K562 (cell line): ENCODE measurements around the gene PATL2. TPM values are rescaled to one million over a fixed set of nuclear protein-coding genes. Genes with fewer than 3 reads are reported as not detected.

Experiments
- ATAC-seq: fragments of 200-7000 bp; cut with Tn5 transposase; 3 replicates; pipeline ENCODE4 v1.9.1; 2020; ENCODE audit warnings: moderate library complexity
- BruUV-seq: library from RNA; stranded (reverse); fragments of 400-500 nt; replicated peaks from 2 replicates; lab custom pipeline; 2021; lab: Mats Ljungman, UMichigan
- CTCF ChIA-PET: fragments of 300-600 bp; formaldehyde crosslinking; extraction: SDS; loops from one replicate; lab custom pipeline; 2021; ENCODE audit warnings: low intra/inter-chr PET ratio; lab: Yijun Ruan, JAX
- POLR2A ChIA-PET: fragments of 300-600, 350-650 bp; sonication (Branson Sonifier 250); formaldehyde crosslinking; extraction: SDS; loops from one replicate; lab custom pipeline; 2021; ENCODE audit warnings: antibody characterized with exemption, inconsistent platforms; lab: Yijun Ruan, JAX
- DNase-seq, 4 experiments: peaks; one replicate each; pipeline versions ENCODE4 v3.0.0 to v3.0.0-alpha.2; 2011 to 2018; ENCODE audit warnings: low spot score in 3 of 4, mixed read lengths in 3 of 4; ENCODE audit errors: extremely low read depth in 1 of 4
- FAIRE-seq: peaks from 2 replicates; lab custom pipeline; 2011; peaks lifted over from hg19 to GRCh38; lab: Jason Lieb, UNC
- H2AFZ ChIP-seq: 2 replicates; pipeline ENCODE4 v1.6.0; 2011; ENCODE audit warnings: low read depth, low read length, control low read depth, inconsistent platforms
- H3K27ac ChIP-seq: fragments of 200-600 bp; 3 replicates; pipeline ENCODE4 v1.8.0; 2011; ENCODE audit warnings: low read depth, mild to moderate bottlenecking, control low read depth, inconsistent platforms, low read length, moderate library complexity, mixed read lengths; ENCODE audit errors: extremely low read depth
- H3K27me3 ChIP-seq, 2 experiments: fragments of 300-600 bp in 1 of 2; 2 replicates in 1 of 2; 3 replicates in 1 of 2; pipeline versions ENCODE4 v1.6.0 to v1.8.0; 2011; ENCODE audit warnings: inconsistent platforms in 2 of 2, low read length in 2 of 2, mild to moderate bottlenecking in 1 of 2, mixed read lengths in 1 of 2, moderate library complexity in 1 of 2; ENCODE audit not compliant: control insufficient read depth in 2 of 2, insufficient read depth in 2 of 2
- H3K36me3 ChIP-seq: fragments of 300-600 bp; 3 replicates; pipeline ENCODE4 v1.8.0; 2011; ENCODE audit warnings: mild to moderate bottlenecking, low read length, inconsistent platforms; ENCODE audit not compliant: control insufficient read depth, insufficient read depth
- H3K4me1 ChIP-seq, 2 experiments: fragments of 200-600 bp in 1 of 2; replicated peaks in 1 of 2; 2 replicates in 1 of 2; 3 replicates in 1 of 2; pipeline versions ENCODE4 v1.5.1 to v1.8.0; 2011; ENCODE audit warnings: inconsistent platforms in 2 of 2, low read length in 2 of 2, mild to moderate bottlenecking in 1 of 2, mixed read lengths in 1 of 2, moderate library complexity in 1 of 2; ENCODE audit not compliant: control insufficient read depth in 2 of 2, insufficient read depth in 2 of 2
- H3K4me2 ChIP-seq: 2 replicates; pipeline ENCODE4 v1.6.1; 2011; ENCODE audit warnings: low read length, control low read depth, inconsistent platforms, mixed read lengths; ENCODE audit not compliant: insufficient read depth
- H3K4me3 ChIP-seq: fragments of 200-600 bp; sonication (generic), shearing (Covaris generic); 2 replicates; pipeline ENCODE4 v1.5.1; 2016; ENCODE audit warnings: control low read depth, inconsistent platforms
- H3K79me2 ChIP-seq: fragments of 200-600 bp; 3 replicates; pipeline ENCODE4 v1.8.0; 2011; ENCODE audit warnings: low read length, inconsistent platforms; ENCODE audit not compliant: control insufficient read depth, insufficient read depth
- H3K9ac ChIP-seq, 2 experiments: 2 replicates each; pipeline versions ENCODE4 v1.6.0 to v1.6.1; 2011; ENCODE audit warnings: low read depth in 2 of 2, low read length in 2 of 2, control low read depth in 1 of 2, inconsistent platforms in 1 of 2, mild to moderate bottlenecking in 1 of 2, mixed read lengths in 1 of 2; ENCODE audit not compliant: insufficient read depth in 1 of 2
- H3K9me1 ChIP-seq: one replicate; pipeline ENCODE4 v1.6.0; 2011; ENCODE audit warnings: inconsistent platforms, mild to moderate bottlenecking, low read length, moderate library complexity; ENCODE audit not compliant: control insufficient read depth, insufficient read depth
- H3K9me3 ChIP-seq: replicated peaks from 2 replicates; pipeline ENCODE4 v1.5.1; 2011; ENCODE audit warnings: low read depth, low read length, inconsistent platforms; ENCODE audit not compliant: control insufficient read depth, insufficient read depth
- H4K20me1 ChIP-seq: replicated peaks from 2 replicates; pipeline ENCODE4 v1.6.1; 2011; ENCODE audit warnings: low read length, inconsistent platforms, mixed read lengths; ENCODE audit not compliant: control insufficient read depth, insufficient read depth
- KAT8 ChIP-seq: fragments of 450-650 bp; IDR thresholded peaks from 2 replicates; pipeline ENCODE4 v1.6.1; 2016; ENCODE audit warnings: low read depth, mild to moderate bottlenecking
- MCM3 ChIP-seq: fragments of 450-650 bp; IDR thresholded peaks from 2 replicates; pipeline ENCODE4 v1.6.1; 2016
- SNRNP70 ChIP-seq: fragments of 200-400 bp; formaldehyde crosslinking; optimal IDR thresholded peaks from 2 replicates; pipeline ENCODE3; 2017; ENCODE audit warnings: low read depth, low read length
- ZNF324 ChIP-seq: fragments of 250-450 bp; sonication (Bioruptor Pico); IDR thresholded peaks from 2 replicates; pipeline ENCODE4 v1.4.0; 2020; ENCODE audit warnings: mild to moderate bottlenecking
- WGBS: fragments of 100-300 bp; shearing (Covaris generic); methylation state at CpG from one replicate; pipeline ENCODE4 v1.1.6; 2016; ENCODE audit warnings: low coverage, mixed read lengths; ENCODE audit not compliant: insufficient coverage; ENCODE audit errors: missing lambda C conversion rate; 5-methylcytosine and 5-hydroxymethylcytosine counted together
- in situ Hi-C: fragments of 300-500 bp; cut with MboI; formaldehyde crosslinking; loops from 4 replicates; pipeline ENCODE4 v1.15.0; 2018; ENCODE audit warnings: inconsistent platforms, mixed read lengths
- intact Hi-C: fragments of 100-400 bp; cut with micrococcal nuclease; formaldehyde crosslinking; loops from 2 replicates; pipeline ENCODE4 v1.14.2; 2022
- polyA plus RNA-seq, 8 experiments: library from polyadenylated mRNA; depleted of rRNA in 4 of 8; stranded (reverse) in 5 of 8; unstranded in 3 of 8; fragments of >200 nt; fragmentation: Nextera tagmentation in 2 of 8; fragmentation: Illumina TruSeq in 1 of 8; extraction: Ambion mirVana in 2 of 8; extraction: Trizol in 1 of 8; gene quantifications; 2 replicates each; pipeline versions ENCODE4 v1.2.1 to v1.2.3, GENCODE V29; 2011 to 2014; ENCODE audit warnings: inconsistent platforms in 1 of 8, missing spikeins in 1 of 8
- total RNA-seq, 7 experiments: library from RNA; depleted of rRNA in 6 of 7; stranded (reverse); fragments of >200 nt in 6 of 7; fragmentation: Illumina TruSeq in 2 of 7; extraction: Trizol in 2 of 7; gene quantifications; 2 replicates each; pipeline versions ENCODE4 v1.2.1 to v1.2.3, GENCODE V29; 2011 to 2021; ENCODE audit warnings: low replicate concordance in 1 of 7
- TF ChIP-seq, protein P1 (sequence below): fragments of 250-450 bp; sonication (Bioruptor Pico); IDR thresholded peaks from 2 replicates; pipeline ENCODE4 v1.8.0; 2021; ENCODE audit warnings: moderate library complexity, mild to moderate bottlenecking, inconsistent platforms
- TF ChIP-seq, protein P2 (sequence below): sonication (generic); formaldehyde crosslinking; IDR thresholded peaks from 2 replicates; pipeline ENCODE4 v1.8.1; 2022; ENCODE audit warnings: missing genetic modification reagents
- TF ChIP-seq, protein P3 (sequence below): sonication (generic); formaldehyde crosslinking; IDR thresholded peaks from 2 replicates; pipeline ENCODE4 v1.4.0; 2020; ENCODE audit warnings: mild to moderate bottlenecking, missing genetic modification reagents

Gene PATL2
- total and polyA plus RNA-seq, 9 of the 15 experiments (the other 6 are each of a cell fraction or from before 2014, with no cell fraction given): 0.42 to 1.1 (median 0.86) TPM

DNA sequence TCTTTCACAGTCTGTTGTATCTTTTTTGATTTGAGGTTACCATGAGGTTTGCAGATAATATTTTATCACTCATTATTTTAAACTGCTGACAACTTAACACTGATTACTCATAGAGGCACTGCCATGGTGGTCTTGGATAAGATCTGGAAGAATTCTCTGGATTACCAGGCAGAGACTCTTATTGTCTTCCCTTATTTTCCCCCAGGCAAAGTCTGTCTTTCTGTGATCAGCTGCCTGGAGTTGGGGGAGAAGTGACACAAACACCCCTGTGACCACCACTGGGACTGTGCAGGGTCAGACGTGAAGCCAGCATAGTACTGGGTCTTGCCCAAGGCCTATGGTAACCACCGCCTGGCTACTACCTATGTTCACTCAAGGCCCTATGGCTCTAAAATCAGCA, 4.7 kb downstream of the PATL2 start:
- Histone ChIP-seq H3K27ac (no peak overlapping the region), H3K36me3 (no peaks in the 10 kb centered on the region), H4K20me1 (no peaks in the 10 kb centered on the region), H3K4me2 (no peak overlapping the region), H3K79me2 (peaks cover 9% of the 10 kb centered on the region), H3K9ac (no peak overlapping the region; a peak in 1 of 4 replicates), H3K9me1 (no peaks in the 10 kb centered on the region), H3K9me3 (no peaks in the 10 kb centered on the region), H3K4me1 (peaks cover under 1 to 5% of the 10 kb centered on the region in 2 experiments; a peak in 3 of 5 replicates), H3K4me3 (no peak overlapping the region), H3K27me3 (no peaks in the 10 kb centered on the region), H2AFZ (no peak overlapping the region)
- WGBS: 96% methylated on average over 2 of the region's 2 CpGs
- DNase-seq (no peak), FAIRE-seq (no peak), ATAC-seq (no peak)
- in situ Hi-C loops (no loop called here), intact Hi-C loops (no loop called here)
- ChIA-PET POLR2A (interaction anchor here (1.0 kb wide), 2 partner anchors 14 to 22 kb away, joined by 4 read pairs; no protein-coding TSS in a partner anchor), CTCF (interaction anchor here (0.6 kb wide), 1 partner anchor 472 kb away, joined by 3 read pairs; no protein-coding TSS in a partner anchor)
- no TSS peak for BruUV-seq
- TF ChIP-seq, protein P1, sequence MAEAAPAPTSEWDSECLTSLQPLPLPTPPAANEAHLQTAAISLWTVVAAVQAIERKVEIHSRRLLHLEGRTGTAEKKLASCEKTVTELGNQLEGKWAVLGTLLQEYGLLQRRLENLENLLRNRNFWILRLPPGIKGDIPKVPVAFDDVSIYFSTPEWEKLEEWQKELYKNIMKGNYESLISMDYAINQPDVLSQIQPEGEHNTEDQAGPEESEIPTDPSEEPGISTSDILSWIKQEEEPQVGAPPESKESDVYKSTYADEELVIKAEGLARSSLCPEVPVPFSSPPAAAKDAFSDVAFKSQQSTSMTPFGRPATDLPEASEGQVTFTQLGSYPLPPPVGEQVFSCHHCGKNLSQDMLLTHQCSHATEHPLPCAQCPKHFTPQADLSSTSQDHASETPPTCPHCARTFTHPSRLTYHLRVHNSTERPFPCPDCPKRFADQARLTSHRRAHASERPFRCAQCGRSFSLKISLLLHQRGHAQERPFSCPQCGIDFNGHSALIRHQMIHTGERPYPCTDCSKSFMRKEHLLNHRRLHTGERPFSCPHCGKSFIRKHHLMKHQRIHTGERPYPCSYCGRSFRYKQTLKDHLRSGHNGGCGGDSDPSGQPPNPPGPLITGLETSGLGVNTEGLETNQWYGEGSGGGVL: no peak
- no peak for TF ChIP-seq SNRNP70
- no peak for TF ChIP-seq ZNF324
- TF ChIP-seq MCM3: no peak
- TF ChIP-seq KAT8: no peak
- TF ChIP-seq, protein P2, sequence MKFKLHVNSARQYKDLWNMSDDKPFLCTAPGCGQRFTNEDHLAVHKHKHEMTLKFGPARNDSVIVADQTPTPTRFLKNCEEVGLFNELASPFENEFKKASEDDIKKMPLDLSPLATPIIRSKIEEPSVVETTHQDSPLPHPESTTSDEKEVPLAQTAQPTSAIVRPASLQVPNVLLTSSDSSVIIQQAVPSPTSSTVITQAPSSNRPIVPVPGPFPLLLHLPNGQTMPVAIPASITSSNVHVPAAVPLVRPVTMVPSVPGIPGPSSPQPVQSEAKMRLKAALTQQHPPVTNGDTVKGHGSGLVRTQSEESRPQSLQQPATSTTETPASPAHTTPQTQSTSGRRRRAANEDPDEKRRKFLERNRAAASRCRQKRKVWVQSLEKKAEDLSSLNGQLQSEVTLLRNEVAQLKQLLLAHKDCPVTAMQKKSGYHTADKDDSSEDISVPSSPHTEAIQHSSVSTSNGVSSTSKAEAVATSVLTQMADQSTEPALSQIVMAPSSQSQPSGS: no peak
- TF ChIP-seq, protein P3, sequence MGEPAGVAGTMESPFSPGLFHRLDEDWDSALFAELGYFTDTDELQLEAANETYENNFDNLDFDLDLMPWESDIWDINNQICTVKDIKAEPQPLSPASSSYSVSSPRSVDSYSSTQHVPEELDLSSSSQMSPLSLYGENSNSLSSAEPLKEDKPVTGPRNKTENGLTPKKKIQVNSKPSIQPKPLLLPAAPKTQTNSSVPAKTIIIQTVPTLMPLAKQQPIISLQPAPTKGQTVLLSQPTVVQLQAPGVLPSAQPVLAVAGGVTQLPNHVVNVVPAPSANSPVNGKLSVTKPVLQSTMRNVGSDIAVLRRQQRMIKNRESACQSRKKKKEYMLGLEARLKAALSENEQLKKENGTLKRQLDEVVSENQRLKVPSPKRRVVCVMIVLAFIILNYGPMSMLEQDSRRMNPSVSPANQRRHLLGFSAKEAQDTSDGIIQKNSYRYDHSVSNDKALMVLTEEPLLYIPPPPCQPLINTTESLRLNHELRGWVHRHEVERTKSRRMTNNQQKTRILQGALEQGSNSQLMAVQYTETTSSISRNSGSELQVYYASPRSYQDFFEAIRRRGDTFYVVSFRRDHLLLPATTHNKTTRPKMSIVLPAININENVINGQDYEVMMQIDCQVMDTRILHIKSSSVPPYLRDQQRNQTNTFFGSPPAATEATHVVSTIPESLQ (CRISPR knock-in tag): no peak
